HG02678 (cell line): ENCODE results near the gene ELMO3.

Experiments
- ATAC-seq: cut with Tn5 transposase; IDR thresholded peaks from one replicate; pipeline ENCODE4 v1.9.1; 2021; ENCODE audit warnings: mild to moderate bottlenecking, moderate library complexity; ENCODE audit not compliant: unreplicated experiment

ELMO3 gene

DNA sequence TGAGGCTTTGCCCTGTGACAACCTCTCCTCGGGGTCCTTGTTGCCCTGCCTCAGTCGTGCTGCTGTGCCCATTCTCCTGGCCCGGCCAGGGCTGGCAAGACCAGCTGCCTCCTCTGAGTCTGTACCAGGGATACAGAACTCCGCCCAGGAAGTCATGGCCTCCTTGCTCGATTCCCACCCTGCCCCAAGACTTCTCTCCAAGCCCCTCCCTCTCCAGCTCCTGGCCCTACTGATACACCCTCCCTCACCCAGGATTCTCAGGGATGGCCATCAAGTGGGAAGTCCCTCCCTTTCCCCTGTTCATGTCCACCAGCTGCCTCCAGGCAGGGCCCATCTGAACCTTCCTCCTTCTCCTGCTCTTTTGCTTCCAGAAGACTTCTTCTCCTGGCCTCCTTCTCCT is 16.8 kb downstream of the ELMO3 start:
- ATAC-seq = no peak

DNA sequence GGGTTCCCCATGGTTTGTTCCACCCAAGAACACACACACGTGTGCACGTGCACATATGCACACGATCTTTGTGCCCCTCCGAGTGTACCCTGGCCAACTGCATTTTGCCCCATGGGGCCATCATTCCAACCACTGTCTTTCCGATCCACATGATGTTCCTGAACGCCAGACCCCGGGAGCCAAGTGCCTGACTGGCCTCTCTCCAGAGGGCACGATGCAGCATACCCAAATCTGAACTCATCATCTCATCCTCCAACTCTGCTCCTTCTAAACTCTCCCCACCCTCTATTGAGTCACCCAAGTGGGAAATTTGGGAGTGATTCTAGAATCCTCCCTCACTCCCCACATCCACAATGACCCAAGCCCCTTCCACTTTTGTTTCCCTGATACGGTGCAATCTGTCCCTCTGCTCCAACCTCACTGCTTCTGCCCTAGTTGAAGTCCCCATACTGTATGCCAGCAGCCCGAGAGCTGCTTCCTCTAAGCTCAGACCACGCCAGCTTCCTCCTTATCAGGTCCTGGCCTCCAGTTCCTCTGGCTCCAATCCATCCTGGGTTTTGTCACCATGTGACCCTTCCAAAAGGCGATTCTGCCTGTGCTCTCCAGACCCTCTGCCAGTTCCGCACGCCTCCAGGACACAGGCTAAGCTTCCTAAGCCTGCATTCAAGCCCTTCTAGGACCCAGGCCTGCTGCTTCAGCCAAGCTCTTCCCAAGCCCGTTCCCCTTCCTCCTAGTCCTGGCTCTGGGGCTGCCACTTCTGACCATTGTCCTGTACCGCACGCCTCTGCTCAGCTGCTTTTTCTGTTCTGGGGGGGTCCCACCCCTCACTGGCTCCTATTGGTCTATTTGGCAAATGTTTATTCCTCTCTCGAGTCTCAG is 17.9 kb downstream of the ELMO3 start:
- no peak for ATAC-seq

DNA sequence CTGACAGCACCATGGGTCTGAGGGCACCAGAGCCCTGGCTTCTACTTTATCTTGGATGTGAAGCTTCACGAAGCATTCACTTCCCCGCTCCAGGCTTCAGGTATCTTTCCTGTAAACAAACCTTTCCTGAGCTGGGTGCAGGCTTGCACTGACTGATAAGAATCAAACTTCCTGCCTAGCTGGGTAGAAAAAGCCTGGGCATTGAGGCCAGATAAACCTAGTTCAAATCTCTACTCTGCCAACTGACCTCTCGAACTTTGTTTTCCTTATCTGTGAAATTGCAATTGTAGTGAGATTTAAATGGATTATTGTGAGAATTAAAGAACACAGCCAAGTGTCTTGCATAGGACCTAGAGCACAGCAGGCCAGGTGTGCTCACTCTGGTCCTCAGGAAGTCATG is 25.1 kb downstream of the ELMO3 start:
- ATAC-seq = no peak

- no peak for ATAC-seq
These were observed 27.4 kb downstream of the ELMO3 start for GRCh38 chr16:67226295-67226803.

- ATAC-seq = peak; percentile 96
These were observed 28.1 kb downstream of the ELMO3 start, which contains the start of gene TMEM208 for GRCh38 chr16:67226804-67227566. Gene TMEM208, plus strand, starts transcription at chr16:67227130. Its CDS starts 89 bp downstream, at chr16:67227219.

- no peak for ATAC-seq
These were observed 28.6 kb downstream of the ELMO3 start for GRCh38 chr16:67227567-67227921.

DNA sequence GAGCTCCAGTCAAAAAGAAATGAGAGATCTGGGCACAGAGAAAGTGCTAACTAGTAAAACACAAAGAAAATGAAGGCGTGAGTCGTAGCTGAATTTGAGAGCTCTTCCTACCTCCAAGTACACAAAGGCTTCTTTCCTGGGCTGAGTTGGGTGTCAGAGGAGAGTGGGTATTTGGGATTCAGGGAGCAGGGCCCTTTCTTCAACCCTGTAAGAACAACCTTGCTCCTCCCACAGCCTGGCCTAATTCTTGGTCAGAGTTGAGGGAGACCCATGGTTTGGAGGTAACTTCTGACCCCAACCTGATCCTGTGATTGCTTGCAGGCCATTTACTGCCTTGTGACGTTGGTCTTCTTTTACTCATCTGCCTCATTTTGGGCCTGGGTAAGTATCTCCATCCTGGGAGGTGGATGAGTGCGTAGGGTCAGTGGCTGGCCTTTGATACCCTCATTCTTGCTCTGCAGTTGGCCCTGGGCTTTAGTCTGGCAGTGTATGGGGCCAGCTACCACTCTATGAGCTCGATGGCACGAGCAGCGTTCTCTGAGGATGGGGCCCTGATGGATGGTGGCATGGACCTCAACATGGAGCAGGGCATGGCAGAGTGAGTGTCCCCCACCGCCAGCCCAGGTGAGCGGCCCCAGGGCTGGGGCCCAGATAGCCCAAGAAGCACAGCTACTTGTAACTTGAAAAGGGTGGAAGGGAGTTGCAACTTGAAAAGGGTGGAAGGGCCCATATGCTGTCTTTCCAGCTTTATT is 29.3 kb downstream of the ELMO3 start:
- no peak for ATAC-seq

DNA sequence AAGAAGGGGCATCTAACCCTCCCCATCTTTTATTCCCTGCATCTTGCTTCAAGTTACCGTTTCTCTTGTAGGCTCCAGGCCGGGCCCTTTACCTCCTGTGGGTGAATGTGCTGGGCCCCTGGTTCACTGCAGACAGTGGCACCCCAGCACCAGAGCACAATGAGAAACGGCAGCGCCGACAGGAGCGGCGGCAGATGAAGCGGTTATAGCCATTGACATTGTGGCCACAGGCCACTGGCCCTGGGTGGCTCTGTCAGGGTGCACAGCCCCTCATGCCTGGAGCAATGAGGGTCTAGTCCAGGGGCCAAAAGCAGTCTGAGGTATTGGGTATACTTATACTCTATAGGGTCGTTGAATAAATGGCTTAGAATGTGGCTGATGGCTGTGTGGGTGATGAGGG is 30.0 kb downstream of the ELMO3 start:
- no peak for ATAC-seq

- no peak for ATAC-seq
These were observed 31.2 kb downstream of the ELMO3 start for GRCh38 chr16:67229906-67230808.

- ATAC-seq = no peak
These were observed 32.1 kb downstream of the ELMO3 start for GRCh38 chr16:67230809-67231660.

GRCh38 chr16:67233596-67233995 is 34.7 kb downstream of the ELMO3 start:
- ATAC-seq = no peak

- ATAC-seq = no peak
These were observed 35.3 kb downstream of the ELMO3 start for GRCh38 chr16:67234180-67234597.

GRCh38 chr16:67235816-67236562 is 37.1 kb downstream of the ELMO3 start:
- no peak for ATAC-seq

- ATAC-seq = no peak
These were observed 37.8 kb downstream of the ELMO3 start for GRCh38 chr16:67236563-67237395.

DNA sequence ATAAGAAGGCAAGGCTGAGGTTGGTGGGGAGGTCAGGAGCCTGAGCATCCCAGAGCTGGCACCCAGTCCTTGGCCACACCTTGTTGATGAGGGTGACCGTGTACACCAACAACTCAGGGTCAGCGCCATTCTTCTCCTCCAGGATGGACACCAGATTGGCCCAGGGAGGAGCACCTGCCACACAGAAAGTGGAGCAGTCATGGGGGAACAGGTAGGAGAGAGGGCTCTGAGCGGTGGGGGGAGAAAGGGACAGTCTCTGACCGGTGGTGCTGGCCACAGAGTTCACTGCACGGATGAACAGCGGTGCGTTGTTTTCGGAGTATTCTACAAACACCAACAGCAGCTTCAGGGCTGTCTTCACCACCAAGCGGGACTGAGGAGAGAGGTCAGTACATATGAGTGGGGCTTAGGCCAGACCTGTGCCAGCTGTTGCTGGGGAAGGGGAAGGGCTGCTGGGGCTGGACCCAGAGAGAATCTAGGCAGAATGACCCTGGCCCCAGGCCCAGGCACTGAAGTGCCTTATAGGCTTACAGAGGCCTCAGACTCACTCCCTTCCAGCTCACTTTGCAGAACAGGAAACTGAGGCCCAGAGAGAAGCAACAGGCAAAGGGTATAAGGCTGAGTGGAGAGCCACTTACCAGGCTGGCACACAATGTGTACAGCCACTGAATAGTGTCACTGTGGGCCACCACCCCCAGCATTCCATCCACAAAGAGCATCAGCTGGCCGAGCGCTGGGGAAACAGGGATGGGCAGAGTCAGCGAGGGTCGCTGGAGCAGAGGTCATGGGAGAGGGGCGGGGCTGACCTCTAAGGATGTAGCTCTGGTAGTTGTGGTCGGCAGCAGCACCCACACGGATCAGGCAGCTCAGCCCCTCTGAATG is 38.7 kb downstream of the ELMO3 start:
- no peak for ATAC-seq

DNA sequence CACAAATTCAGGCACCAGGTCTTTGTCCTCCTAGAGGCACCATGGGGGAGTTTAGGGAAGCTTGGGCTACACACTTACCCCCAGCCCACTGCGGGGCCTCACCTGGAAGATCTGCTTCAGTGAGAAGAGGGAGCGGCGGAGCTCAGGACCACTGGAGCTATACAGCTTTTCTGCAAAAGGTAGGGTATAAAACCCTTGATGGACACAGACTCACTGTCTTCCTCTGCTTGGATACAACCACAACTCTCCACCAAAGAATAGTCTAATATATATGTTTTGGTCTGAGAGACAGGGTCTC is 39.3 kb downstream of the ELMO3 start:
- no peak for ATAC-seq
